B cell (primary cell): ENCODE measurements around the gene QPCT. TPM values are rescaled to one million over a fixed set of nuclear protein-coding genes. Genes with fewer than 3 reads are reported as not detected.

Experiments used
- ATAC-seq: fragments of 200-7000 bp; cut with Tn5 transposase; one replicate; pipeline ENCODE4 v1.10.0; 2021; ENCODE audit warnings: low read depth, mild to moderate bottlenecking, moderate number of reproducible peaks, moderate library complexity
- CTCF ChIA-PET: fragments of 350-600 bp; sonication (Branson Sonifier 250); formaldehyde crosslinking; loops from one replicate; lab custom pipeline; 2021; ENCODE audit warnings: antibody characterized with exemption, inconsistent platforms; lab: Charles Lee
- POLR2A ChIA-PET: fragments of 350-600 bp; sonication (Branson Sonifier 250); formaldehyde crosslinking; loops from one replicate; lab custom pipeline; 2021; ENCODE audit warnings: antibody characterized with exemption; lab: Charles Lee
- DNase-seq: peaks from one replicate; pipeline ENCODE4 v3.0.0; 2013
- H2AFZ ChIP-seq: 2 replicates; pipeline ENCODE4 v1.6.1; 2012; ENCODE audit warnings: mild to moderate bottlenecking, low read depth, low read length; ENCODE audit not compliant: insufficient read depth, poor library complexity, severe bottlenecking
- H3K27ac ChIP-seq, 2 donors: 1 replicate in 1 of 2; 2 replicates in 1 of 2; pipeline ENCODE4 v1.5.1; 2012 to 2013; ENCODE audit warnings: low read length in 2 of 2, mild to moderate bottlenecking in 2 of 2, moderate library complexity in 1 of 2
- H3K27me3 ChIP-seq, 4 experiments: fragments of 200-600 bp in 1 of 4; sonication (generic) in 1 of 4; replicated peaks in 1 of 4; 1 replicate in 2 of 4; 2 replicates in 2 of 4; pipeline versions ENCODE4 v1.6.1 to v1.7.0; 2013 to 2016; ENCODE audit warnings: low read length in 3 of 4, mild to moderate bottlenecking in 2 of 4, mixed read lengths in 1 of 4, moderate library complexity in 1 of 4; ENCODE audit not compliant: insufficient read depth in 4 of 4, control insufficient read depth in 3 of 4; ENCODE audit errors: control extremely low read depth in 1 of 4
- H3K36me3 ChIP-seq, 2 experiments: replicated peaks in 1 of 2; 1 replicate in 1 of 2; 2 replicates in 1 of 2; pipeline versions ENCODE4 v1.6.1 to v1.7.1; 2013; ENCODE audit warnings: low read length in 1 of 2; ENCODE audit not compliant: insufficient read depth in 2 of 2, control insufficient read depth in 1 of 2; ENCODE audit errors: control extremely low read depth in 1 of 2, extremely low read depth in 1 of 2
- H3K4me1 ChIP-seq, 2 donors: fragments of 200-600 bp in 1 of 2; sonication (generic) in 1 of 2; 1 replicate in 1 of 2; 2 replicates in 1 of 2; pipeline versions ENCODE4 v1.5.1 to v1.6.1; 2013 to 2017; ENCODE audit warnings: low read length in 2 of 2; ENCODE audit not compliant: control insufficient read depth in 2 of 2, insufficient read depth in 2 of 2
- H3K4me2 ChIP-seq: replicated peaks from 2 replicates; pipeline ENCODE3; 2012; ENCODE audit warnings: mild to moderate bottlenecking, low read depth, low read length; ENCODE audit not compliant: poor library complexity, severe bottlenecking
- H3K4me3 ChIP-seq, 5 experiments: fragments of 200-600 bp in 1 of 5; sonication (generic) in 1 of 5; 1 replicate in 3 of 5; 2 replicates in 2 of 5; pipeline versions ENCODE4 v1.5.1 to v1.7.0; 2011 to 2016; ENCODE audit warnings: low read length in 4 of 5, mild to moderate bottlenecking in 4 of 5, low read depth in 2 of 5, control low read depth in 1 of 5, moderate library complexity in 1 of 5; ENCODE audit not compliant: insufficient read depth in 1 of 5; ENCODE audit errors: control extremely low read depth in 1 of 5, extremely low read depth in 1 of 5
- H3K79me2 ChIP-seq: fragments of 200-600 bp; sonication (generic); one replicate; pipeline ENCODE4 v1.6.0; 2016; ENCODE audit warnings: low read length; ENCODE audit not compliant: control insufficient read depth, insufficient read depth
- H3K9ac ChIP-seq: fragments of 200-600 bp; sonication (generic); 2 replicates; pipeline ENCODE4 v1.6.1; 2017; ENCODE audit warnings: mild to moderate bottlenecking, low read length, moderate library complexity
- H3K9me3 ChIP-seq, 3 donors: one replicate each; pipeline versions ENCODE4 v1.6.1 to v1.7.1; 2013; ENCODE audit warnings: low read length in 2 of 3; ENCODE audit not compliant: control insufficient read depth in 2 of 3, insufficient read depth in 1 of 3; ENCODE audit errors: control extremely low read depth in 1 of 3
- H4K20me1 ChIP-seq: 2 replicates; pipeline ENCODE4 v1.6.0; 2012; ENCODE audit warnings: mild to moderate bottlenecking, low read length; ENCODE audit not compliant: insufficient read depth, control insufficient read depth, poor library complexity, severe bottlenecking
- H3K27ac Mint-ChIP-seq: one replicate; pipeline ENCODE4 v1.8.0; 2021; ENCODE audit warnings: mixed read lengths
- H3K27me3 Mint-ChIP-seq: one replicate; pipeline ENCODE4 v1.8.0; 2021; ENCODE audit warnings: mixed read lengths
- H3K4me1 Mint-ChIP-seq: one replicate; pipeline ENCODE4 v1.8.0; 2021; ENCODE audit warnings: mixed read lengths
- H3K4me3 Mint-ChIP-seq: one replicate; pipeline ENCODE4 v1.8.0; 2021; ENCODE audit warnings: mixed read lengths
- H3K9me3 Mint-ChIP-seq: one replicate; pipeline ENCODE4 v1.8.0; 2022; ENCODE audit warnings: mixed read lengths; ENCODE audit not compliant: insufficient read depth
- CTCF ChIP-seq: fragments of 200-600 bp; IDR thresholded peaks from one replicate; pipeline ENCODE4 v1.8.0; 2022; ENCODE audit warnings: antibody characterized with exemption, mild to moderate bottlenecking
- EZH2 ChIP-seq: IDR thresholded peaks from 2 replicates; pipeline ENCODE4 v1.6.1; 2012; ENCODE audit warnings: borderline replicate concordance, low read depth, mild to moderate bottlenecking, moderate library complexity, low read length; ENCODE audit not compliant: insufficient read depth, poor library complexity, severe bottlenecking
- WGBS: methylation state at CpG from one replicate; pipeline ENCODE4 v1.1.5; 2013; ENCODE audit warnings: missing lambda C conversion rate; ENCODE audit not compliant: insufficient coverage; 5-methylcytosine and 5-hydroxymethylcytosine counted together
- intact Hi-C: fragments of 100-400 bp; cut with micrococcal nuclease; formaldehyde crosslinking; loops from one replicate; pipeline ENCODE4 v1.10.0; 2022
- polyA plus RNA-seq: library from polyadenylated mRNA; depleted of rRNA; stranded (reverse); fragments of >200 nt; gene quantifications from 2 replicates; pipeline ENCODE4 v1.2.3, GENCODE V29; 2012
- total RNA-seq, 2 donors: library from RNA; stranded (reverse); fragments of 120-200 nt in 1 of 2; gene quantifications; 1 replicate in 1 of 2; 2 replicates in 1 of 2; pipeline versions ENCODE4 v1.2.3 to v1.2.4, GENCODE V29; 2013 to 2022

Gene QPCT
- total and polyA plus RNA-seq, 2 donors (not counting 1 experiment from before 2014, with no cell fraction given) = 0.48 to 2.1 TPM

- peaks cover 0 to 8% (median 1%) of the 10 kb centered on the region in 3 donors for H3K9me3 ChIP-seq
- DNase-seq (no peak), ATAC-seq (no peak)
- H3K4me3 Mint-ChIP-seq = no peak overlapping the region
- H3K4me2 ChIP-seq = no peak overlapping the region
- H2AFZ ChIP-seq = no peak overlapping the region
- peaks cover 2 to 3% of the 10 kb centered on the region in 2 experiments for H3K36me3 ChIP-seq
- ChIA-PET POLR2A (interaction anchor here (0.5 kb wide), 1 partner anchor 56 kb away, joined by 6 read pairs; no protein-coding TSS in a partner anchor), CTCF (no interaction called here)
- intact Hi-C loops = no loop called here
- H3K9ac ChIP-seq = no peak overlapping the region
- no peak overlapping the region for H3K27ac ChIP-seq
- H3K27me3 Mint-ChIP-seq = no peaks in the 10 kb centered on the region
- H3K4me3 ChIP-seq = no peak overlapping the region
- H3K79me2 ChIP-seq = peaks cover 92% of the 10 kb centered on the region
- TF ChIP-seq CTCF (no peak), EZH2 (no peak)
- H3K27me3 ChIP-seq = no peaks in the 10 kb centered on the region
- H3K9me3 Mint-ChIP-seq = peaks cover 3% of the 10 kb centered on the region
- H3K4me1 Mint-ChIP-seq = peaks cover 54% of the 10 kb centered on the region
- peaks cover 6 to 10% of the 10 kb centered on the region in 2 donors for H3K4me1 ChIP-seq
- H4K20me1 ChIP-seq = peaks cover 25% of the 10 kb centered on the region
- no peak overlapping the region for H3K27ac Mint-ChIP-seq
Measured at GRCh38 chr2:37300146-37300545, 44.3 kb upstream of the QPCT start.

- CTCF ChIA-PET = interaction anchor here (0.6 to 0.7 kb wide), 3 partner anchors 15 to 1870 kb away, joined by 3 read pairs; no protein-coding TSS in a partner anchor
- Histone ChIP-seq H3K4me2 (no peak overlapping the region), H3K9me3 (peaks cover 0 to 8% (median 1%) of the 10 kb centered on the region in 3 donors), H3K4me3 (no peak overlapping the region), H3K27me3 (no peaks in the 10 kb centered on the region), H4K20me1 (peaks cover 26% of the 10 kb centered on the region), H3K79me2 (peaks cover 92% of the 10 kb centered on the region), H2AFZ (no peak overlapping the region), H3K9ac (no peak overlapping the region), H3K4me1 (peaks cover 2 to 5% of the 10 kb centered on the region in 2 donors), H3K27ac (no peak overlapping the region), H3K36me3 (peaks cover 2 to 3% of the 10 kb centered on the region in 2 experiments)
- POLR2A ChIA-PET = interaction anchor here (0.5 to 0.7 kb wide), 2 partner anchors 56 to 535 kb away, joined by 4 to 6 read pairs; no protein-coding TSS in a partner anchor
- TF ChIP-seq CTCF (no peak), EZH2 (no peak)
- DNase-seq = no peak
- ATAC-seq = no peak
- Mint-ChIP-seq H3K27me3 (no peaks in the 10 kb centered on the region), H3K4me3 (no peak overlapping the region), H3K4me1 (peaks cover 53% of the 10 kb centered on the region), H3K27ac (no peak overlapping the region), H3K9me3 (peaks cover 3% of the 10 kb centered on the region)
- no CpG with 5 or more reads among the region's 4 CpGs for WGBS
- intact Hi-C loops = no loop called here
Measured at GRCh38 chr2:37300578-37300977, 43.9 kb upstream of the QPCT start.
